Bronchus fibroblast of lung (primary cell): ENCODE measurements around the gene GPR148. TPM values are rescaled to one million over a fixed set of nuclear protein-coding genes. Genes with fewer than 3 reads are reported as not detected.

Experiments used
- total RNA-seq: library from RNA; depleted of rRNA; stranded (reverse); fragments of >200 nt; gene quantifications from 2 replicates; pipeline ENCODE4 v1.2.3, GENCODE V29; 2015

The GPR148 gene, protein sequence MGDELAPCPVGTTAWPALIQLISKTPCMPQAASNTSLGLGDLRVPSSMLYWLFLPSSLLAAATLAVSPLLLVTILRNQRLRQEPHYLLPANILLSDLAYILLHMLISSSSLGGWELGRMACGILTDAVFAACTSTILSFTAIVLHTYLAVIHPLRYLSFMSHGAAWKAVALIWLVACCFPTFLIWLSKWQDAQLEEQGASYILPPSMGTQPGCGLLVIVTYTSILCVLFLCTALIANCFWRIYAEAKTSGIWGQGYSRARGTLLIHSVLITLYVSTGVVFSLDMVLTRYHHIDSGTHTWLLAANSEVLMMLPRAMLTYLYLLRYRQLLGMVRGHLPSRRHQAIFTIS
- total RNA-seq = not detected in 2 replicates

DNA sequence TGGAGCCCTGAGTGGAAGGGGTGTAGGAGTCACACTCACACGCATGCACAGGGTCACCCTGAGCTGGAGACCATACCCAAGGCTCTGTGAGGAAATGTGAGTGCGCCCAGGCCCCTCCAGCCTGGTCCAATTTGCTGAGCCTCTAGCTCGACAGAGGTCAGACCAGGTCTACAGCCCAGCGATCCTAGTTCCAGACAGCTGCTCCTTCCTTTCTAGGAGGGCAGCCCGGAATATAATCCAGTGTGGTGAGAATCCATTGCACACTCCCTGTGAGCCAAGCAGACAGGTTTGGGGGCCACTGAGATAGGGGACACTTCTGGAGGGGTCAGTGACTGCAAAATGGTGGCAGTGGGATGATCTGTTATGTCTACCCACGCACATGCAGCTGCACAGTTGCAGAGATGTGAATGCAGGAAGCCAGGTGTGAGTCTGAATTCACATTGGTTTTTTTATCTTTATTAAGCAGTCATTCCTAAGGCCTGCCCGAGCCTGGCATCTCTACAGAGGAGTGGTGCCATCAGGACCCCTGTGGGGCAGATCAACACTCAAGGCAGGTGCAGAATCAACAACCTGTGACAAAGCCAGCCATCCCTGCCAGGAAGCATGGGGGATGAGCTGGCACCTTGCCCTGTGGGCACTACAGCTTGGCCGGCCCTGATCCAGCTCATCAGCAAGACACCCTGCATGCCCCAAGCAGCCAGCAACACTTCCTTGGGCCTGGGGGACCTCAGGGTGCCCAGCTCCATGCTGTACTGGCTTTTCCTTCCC is at the start of gene GPR148:
Gene GPR148, plus strand, starts transcription at position 522 of the 768 bp plus-strand sequence. Its CDS starts 82 bp downstream, at position 604.

DNA sequence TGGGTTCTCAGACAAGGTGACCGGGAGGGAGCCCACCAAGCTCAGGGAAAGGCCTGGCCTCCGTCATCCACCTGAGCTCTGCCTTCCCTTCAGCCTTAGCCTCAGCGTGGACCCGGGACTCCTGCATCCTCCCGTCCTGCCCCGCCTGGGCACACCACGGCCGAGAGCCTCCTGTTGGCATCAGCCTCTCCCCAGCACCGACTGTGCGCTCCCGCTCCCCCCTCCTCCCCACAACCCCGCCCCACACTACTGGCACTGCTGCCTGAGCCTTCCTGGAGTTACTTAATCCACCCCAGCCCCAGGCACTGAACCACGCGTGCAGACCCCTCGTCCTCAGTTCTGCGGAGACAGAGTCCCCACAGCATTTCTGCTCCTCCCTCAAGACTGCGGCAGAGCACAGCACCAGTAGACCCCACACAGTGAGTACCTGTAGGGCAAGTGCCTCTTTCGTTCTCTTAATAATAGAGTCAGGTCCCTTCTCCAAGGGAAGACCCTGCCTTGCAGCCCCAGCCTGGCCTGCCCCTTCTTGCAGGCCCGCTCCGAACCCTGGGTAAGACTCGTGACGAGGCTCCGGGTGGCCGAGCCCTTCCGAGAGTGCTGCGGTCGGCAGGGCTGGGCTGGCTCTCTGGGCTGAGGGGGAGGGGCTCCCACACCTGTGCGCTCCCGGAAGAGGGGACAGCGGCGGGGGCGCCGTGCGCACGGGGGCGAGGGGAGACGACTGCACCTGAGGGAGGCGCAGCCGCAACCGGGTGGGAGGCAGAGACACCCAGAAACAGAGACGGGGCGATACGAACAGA is 26.6 kb downstream of the GPR148 start, which contains the start of gene AMER3:
Gene AMER3, plus strand, starts transcription at position 285 of the 797 bp plus-strand sequence. CDS start 6,533 bp downstream, outside the sequence.

Other genes starting within 250 kb of the GPR148 start
- gene POTEI, start 219.7 kb upstream of the GPR148 start, total RNA-seq = not detected in 2 replicates
- gene CFC1B, start 207.8 kb upstream of the GPR148 start, total RNA-seq = not detected in 2 replicates
- not detected in 2 replicates for gene CFC1, start 129.5 kb upstream of the GPR148 start, total RNA-seq
- gene POTEJ, start 117.6 kb upstream of the GPR148 start, total RNA-seq = not detected in 2 replicates
- not detected in 2 replicates for gene AMER3, start 26.5 kb downstream of the GPR148 start, total RNA-seq
- gene ARHGEF4, start 107.8 kb downstream of the GPR148 start, total RNA-seq = 1.6 and 2.7 TPM in 2 replicates